Activated B cell treated with CpG ODN at 0.5 μM for 24 hours (primary cell): ENCODE results near the gene TP53I3. TPM values are rescaled to one million over a fixed set of nuclear protein-coding genes. Genes with fewer than 3 reads are reported as not detected.

ENCODE experiments used
- ATAC-seq: fragments of 200-7000 bp; cut with Tn5 transposase; one replicate; pipeline ENCODE4 v1.10.0; 2021; ENCODE audit warnings: low read depth, mild to moderate bottlenecking, moderate library complexity
- CTCF ChIA-PET: fragments of 350-600 bp; sonication (Branson Sonifier 250); formaldehyde crosslinking; loops from one replicate; lab custom pipeline; 2021; ENCODE audit warnings: antibody characterized with exemption; lab: Charles Lee
- POLR2A ChIA-PET: fragments of 350-600 bp; sonication (Branson Sonifier 250); formaldehyde crosslinking; loops from one replicate; lab custom pipeline; 2021; ENCODE audit warnings: antibody characterized with exemption; lab: Charles Lee
- DNase-seq: peaks from one replicate; pipeline ENCODE4 v3.0.0; 2022
- H3K27ac Mint-ChIP-seq: one replicate; pipeline ENCODE4 v1.8.0; 2020; ENCODE audit warnings: mixed read lengths
- H3K27me3 Mint-ChIP-seq: one replicate; pipeline ENCODE4 v1.8.0; 2021; ENCODE audit warnings: mixed read lengths
- H3K36me3 Mint-ChIP-seq: one replicate; pipeline ENCODE4 v1.8.0; 2021; ENCODE audit warnings: low read depth, mixed read lengths
- H3K4me1 Mint-ChIP-seq: one replicate; pipeline ENCODE4 v1.8.0; 2021; ENCODE audit warnings: mixed read lengths
- H3K4me3 Mint-ChIP-seq: one replicate; pipeline ENCODE4 v1.8.0; 2020; ENCODE audit warnings: mild to moderate bottlenecking, mixed read lengths
- H3K9me3 Mint-ChIP-seq: one replicate; pipeline ENCODE4 v1.8.0; 2020; ENCODE audit warnings: mixed read lengths
- CTCF ChIP-seq: fragments of 200-600 bp; IDR thresholded peaks from one replicate; pipeline ENCODE4 v1.8.0; 2022; ENCODE audit warnings: antibody characterized with exemption, mild to moderate bottlenecking
- intact Hi-C: fragments of 100-400 bp; cut with micrococcal nuclease; formaldehyde crosslinking; loops from one replicate; pipeline ENCODE4 v1.15.1; 2024
- total RNA-seq: library from RNA; stranded (reverse); gene quantifications from 2 replicates; pipeline ENCODE4 v1.2.3, GENCODE V29; 2022

TP53I3 gene
- total RNA-seq, 1 donor from 2014 or later, result 6.3 TPM

GRCh38 chr2:24048769-24049484, 35.7 kb downstream of the TP53I3 start:
- Mint-ChIP-seq H3K27me3 (no peaks in the 10 kb centered on the region), H3K4me1 (peaks cover 29% of the 10 kb centered on the region), H3K9me3 (no peaks in the 10 kb centered on the region), H3K27ac (no peak overlapping the region), H3K4me3 (no peak overlapping the region), H3K36me3 (peaks cover 5% of the 10 kb centered on the region)
- TF ChIP-seq CTCF, result no peak
- ChIA-PET POLR2A (interaction anchor here (0.6 to 2.9 kb wide), 4 partner anchors 27 to 122 kb away, joined by 3 to 30 read pairs (median 12); partner anchors contain the start of genes ATAD2B and SF3B6), CTCF (no interaction called here)
- no peak for ATAC-seq
- intact Hi-C loops, result no loop called here
- no peak for DNase-seq

- no peak for DNase-seq
- peaks cover 9% of the 10 kb centered on the region for H3K36me3 Mint-ChIP-seq
Observed at GRCh38 chr2:24047703-24048033, 37.0 kb downstream of the TP53I3 start.

GRCh38 chr2:24046930-24047702, 37.5 kb downstream of the TP53I3 start, which contains the start of gene WDCP:
WDCP (minus strand) TSS chr2:24047391; CDS start chr2:24039494, 7,897 bp downstream.
- H3K9me3 Mint-ChIP-seq, result no peaks in the 10 kb centered on the region
- DNase-seq (peak; percentile 79), ATAC-seq (peak; percentile 98)
- ChIA-PET POLR2A (interaction anchor here (0.5 to 2.9 kb wide), 7 partner anchors 29 to 925 kb away, joined by 3 to 57 read pairs (median 6); partner anchors contain the start of genes ATAD2B, SF3B6 and TP53I3), CTCF (interaction anchor here (0.7 to 1.6 kb wide), 3 partner anchors 29 to 120 kb away, joined by 3 to 7 read pairs (median 5); partner anchors contain the start of genes ATAD2B and SF3B6)
- intact Hi-C loops, result loop anchor here (1.0 to 2.0 kb wide), 5 partner anchors 29 to 120 kb away; partner anchors contain the start of genes ATAD2B, FAM228B, PFN4 and SF3B6
- peak within 1 kb of the TSS; percentile 96 for H3K4me3 Mint-ChIP-seq
- peaks cover 9% of the 10 kb centered on the region for H3K36me3 Mint-ChIP-seq
- no peaks in the 10 kb centered on the region for H3K27me3 Mint-ChIP-seq
- peak within 1 kb of the TSS; percentile 89 for H3K27ac Mint-ChIP-seq
- H3K4me1 Mint-ChIP-seq, result peaks cover 29% of the 10 kb centered on the region
- TF ChIP-seq CTCF, result no peak

More at GRCh38 chr2:24047703-24048033, 37.0 kb downstream of the TP53I3 start:
- no peaks in the 10 kb centered on the region for H3K27me3 Mint-ChIP-seq
- POLR2A ChIA-PET, result interaction anchor here (0.5 to 2.9 kb wide), 7 partner anchors 29 to 925 kb away, joined by 3 to 57 read pairs (median 6); partner anchors contain the start of genes ATAD2B, SF3B6 and TP53I3
- no peak for ATAC-seq
- CTCF ChIA-PET, result interaction anchor here (0.7 to 1.6 kb wide), 3 partner anchors 29 to 121 kb away, joined by 3 to 7 read pairs (median 5); partner anchors contain the start of genes ATAD2B and SF3B6
- H3K4me1 Mint-ChIP-seq, result peaks cover 29% of the 10 kb centered on the region
- intact Hi-C loops, result loop anchor here (1.0 to 2.0 kb wide), 5 partner anchors 29 to 120 kb away; partner anchors contain the start of genes ATAD2B, FAM228B, PFN4 and SF3B6
- peak overlapping the region; percentile 89 for H3K27ac Mint-ChIP-seq
- no peak for TF ChIP-seq CTCF
- peak overlapping the region; percentile 96 for H3K4me3 Mint-ChIP-seq
- no peaks in the 10 kb centered on the region for H3K9me3 Mint-ChIP-seq

GRCh38 chr2:24046599-24046929, 38.1 kb downstream of the TP53I3 start:
- peaks cover 9% of the 10 kb centered on the region for H3K36me3 Mint-ChIP-seq
- no peak for TF ChIP-seq CTCF
- DNase-seq (no peak), ATAC-seq (no peak)
- H3K4me3 Mint-ChIP-seq, result peak overlapping the region; percentile 96
- no peaks in the 10 kb centered on the region for H3K9me3 Mint-ChIP-seq
- intact Hi-C loops, result loop anchor here (2.0 kb wide), 2 partner anchors 38 to 76 kb away; partner anchors contain the start of genes FAM228B, PFN4 and TP53I3
- H3K27me3 Mint-ChIP-seq, result no peaks in the 10 kb centered on the region
- POLR2A ChIA-PET, result interaction anchor here (1.7 to 2.9 kb wide), 4 partner anchors 30 to 154 kb away, joined by 6 to 57 read pairs (median 30); partner anchors contain the start of genes ATAD2B, SF3B6 and TP53I3
- CTCF ChIA-PET, result interaction anchor here (1.6 kb wide), 1 partner anchor 119 kb away, joined by 7 read pairs; the partner anchor contains the start of gene ATAD2B
- H3K4me1 Mint-ChIP-seq, result peaks cover 29% of the 10 kb centered on the region
- no peak overlapping the region for H3K27ac Mint-ChIP-seq
